Chondrocyte (in vitro differentiated cells): Measurements from ENCODE around the gene CCDC43. TPM values are rescaled to one million over a fixed set of nuclear protein-coding genes. Genes with fewer than 3 reads are reported as not detected.
"Not testable (repeated sequence)": the region's sequence is repeated elsewhere in the genome, so short reads cannot be mapped to it uniquely, and the experiment has no call there.

Experiments used
- DNase-seq: peaks from one replicate; pipeline ENCODE4 v3.0.0; 2021; ENCODE audit warnings: mixed read lengths, low spot score
- H3K27ac Mint-ChIP-seq: one replicate; pipeline ENCODE4 v1.8.0; 2021; ENCODE audit warnings: mild to moderate bottlenecking, moderate library complexity, mixed read lengths; ENCODE audit not compliant: unreplicated experiment
- H3K27me3 Mint-ChIP-seq: 2 replicates; pipeline ENCODE4 v1.8.0; 2021; ENCODE audit warnings: low read depth, mixed read lengths
- H3K36me3 Mint-ChIP-seq: 2 replicates; pipeline ENCODE4 v1.8.0; 2021; ENCODE audit warnings: low read depth, mixed read lengths
- H3K4me1 Mint-ChIP-seq: 2 replicates; pipeline ENCODE4 v1.8.0; 2021; ENCODE audit warnings: low read depth, mild to moderate bottlenecking, mixed read lengths
- H3K4me3 Mint-ChIP-seq: one replicate; pipeline ENCODE4 v1.8.0; 2021; ENCODE audit warnings: mild to moderate bottlenecking, moderate library complexity, mixed read lengths; ENCODE audit not compliant: unreplicated experiment
- H3K9me3 Mint-ChIP-seq: 2 replicates; pipeline ENCODE4 v1.8.0; 2021; ENCODE audit warnings: low read depth, mixed read lengths
- total RNA-seq: library from RNA; stranded (reverse); gene quantifications from 3 replicates; pipeline ENCODE4 v1.2.1, GENCODE V29; 2021
- TF ChIP-seq, protein P1 (sequence below): fragments of 200-600 bp; sonication (generic); IDR thresholded peaks from 2 replicates; pipeline ENCODE4 v1.5.0; 2021; ENCODE audit warnings: antibody characterized with exemption, mild to moderate bottlenecking, moderate library complexity

The CCDC43 gene
- total RNA-seq, 1 donor from 2014 or later = 15.9 TPM

DNA sequence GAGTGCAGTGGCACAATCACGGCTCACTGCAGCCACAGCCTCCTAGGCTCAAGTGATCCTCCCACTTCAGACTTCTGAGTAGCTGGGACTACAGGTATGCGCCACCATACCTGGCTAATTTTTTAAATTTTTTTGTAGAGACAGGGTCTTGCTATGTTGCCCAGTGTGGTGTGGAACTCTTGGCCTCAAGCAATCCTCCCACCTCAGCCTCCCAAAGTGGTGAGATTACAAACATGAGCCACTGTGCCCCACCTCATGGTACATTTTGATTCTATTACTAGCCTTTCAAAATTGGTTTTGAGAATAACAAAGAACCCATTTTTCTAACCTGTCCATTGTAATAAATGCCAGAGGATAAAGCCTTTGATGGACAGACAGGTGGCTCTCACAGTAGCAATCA lies 1.4 kb downstream of the CCDC43 start:
- H3K4me3 Mint-ChIP-seq = peak overlapping the region; percentile 97
- no peak overlapping the region for H3K27ac Mint-ChIP-seq
- H3K36me3 Mint-ChIP-seq = peaks cover 4% of the 10 kb centered on the region
- TF ChIP-seq, protein P1, sequence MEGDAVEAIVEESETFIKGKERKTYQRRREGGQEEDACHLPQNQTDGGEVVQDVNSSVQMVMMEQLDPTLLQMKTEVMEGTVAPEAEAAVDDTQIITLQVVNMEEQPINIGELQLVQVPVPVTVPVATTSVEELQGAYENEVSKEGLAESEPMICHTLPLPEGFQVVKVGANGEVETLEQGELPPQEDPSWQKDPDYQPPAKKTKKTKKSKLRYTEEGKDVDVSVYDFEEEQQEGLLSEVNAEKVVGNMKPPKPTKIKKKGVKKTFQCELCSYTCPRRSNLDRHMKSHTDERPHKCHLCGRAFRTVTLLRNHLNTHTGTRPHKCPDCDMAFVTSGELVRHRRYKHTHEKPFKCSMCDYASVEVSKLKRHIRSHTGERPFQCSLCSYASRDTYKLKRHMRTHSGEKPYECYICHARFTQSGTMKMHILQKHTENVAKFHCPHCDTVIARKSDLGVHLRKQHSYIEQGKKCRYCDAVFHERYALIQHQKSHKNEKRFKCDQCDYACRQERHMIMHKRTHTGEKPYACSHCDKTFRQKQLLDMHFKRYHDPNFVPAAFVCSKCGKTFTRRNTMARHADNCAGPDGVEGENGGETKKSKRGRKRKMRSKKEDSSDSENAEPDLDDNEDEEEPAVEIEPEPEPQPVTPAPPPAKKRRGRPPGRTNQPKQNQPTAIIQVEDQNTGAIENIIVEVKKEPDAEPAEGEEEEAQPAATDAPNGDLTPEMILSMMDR = no peak
- H3K27me3 Mint-ChIP-seq = no peaks in the 10 kb centered on the region
- no peaks in the 10 kb centered on the region for H3K9me3 Mint-ChIP-seq
- no peak for DNase-seq
- H3K4me1 Mint-ChIP-seq = peaks cover 21% of the 10 kb centered on the region

DNA sequence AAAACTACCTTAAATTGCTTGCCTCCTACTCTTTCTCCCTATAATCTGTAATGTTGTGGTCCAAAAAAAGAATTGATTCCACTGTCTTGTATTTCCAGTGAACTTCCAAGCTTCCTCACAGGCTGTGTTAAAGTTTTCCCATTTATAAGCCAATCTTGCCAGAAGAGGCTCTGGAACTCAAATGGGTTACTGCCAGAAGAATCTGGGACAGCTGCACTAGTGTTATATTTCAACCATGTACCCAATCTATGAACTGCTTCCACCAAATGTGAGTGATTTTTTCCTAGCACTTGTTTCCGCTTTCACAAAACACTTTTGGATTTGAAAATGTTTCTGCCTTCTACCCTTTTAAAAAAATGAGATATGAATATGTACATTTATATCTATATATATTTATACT lies 1.8 kb downstream of the CCDC43 start:
- DNase-seq = no peak
- Mint-ChIP-seq H3K4me3 (no peak overlapping the region), H3K4me1 (peaks cover 21% of the 10 kb centered on the region)

DNA sequence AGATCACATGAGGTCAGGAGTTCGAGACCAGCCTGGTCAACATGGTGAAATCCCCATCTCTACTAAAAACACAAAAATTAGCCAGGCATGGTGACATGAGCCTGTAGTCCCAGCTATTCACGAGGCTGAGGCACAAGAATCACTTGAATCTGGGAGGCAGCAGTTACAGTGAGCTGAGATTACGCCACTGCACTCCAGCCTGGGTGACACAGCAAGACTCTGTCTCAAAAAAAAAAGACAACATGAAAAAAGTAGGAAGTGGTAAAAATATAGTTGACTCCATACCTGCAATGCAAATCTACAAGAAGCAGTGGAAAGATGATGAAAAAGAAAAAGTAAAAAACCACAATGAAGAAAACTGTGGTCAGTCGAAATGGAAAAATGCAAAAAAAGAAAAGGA lies 6.3 kb downstream of the CCDC43 start:
- H3K27me3 Mint-ChIP-seq, H3K4me3 Mint-ChIP-seq, H3K4me1 Mint-ChIP-seq, H3K27ac Mint-ChIP-seq, DNase-seq, H3K9me3 Mint-ChIP-seq: not testable (repeated sequence)
- H3K36me3 Mint-ChIP-seq = peaks cover 14% of the 10 kb centered on the region

More for the DNA sequence above, 1.8 kb downstream of the CCDC43 start:
- H3K27ac Mint-ChIP-seq = no peak overlapping the region
- H3K36me3 Mint-ChIP-seq = peaks cover 4% of the 10 kb centered on the region
- H3K27me3 Mint-ChIP-seq = no peaks in the 10 kb centered on the region
- H3K9me3 Mint-ChIP-seq = no peaks in the 10 kb centered on the region
- TF ChIP-seq, protein P1 = no peak

DNA sequence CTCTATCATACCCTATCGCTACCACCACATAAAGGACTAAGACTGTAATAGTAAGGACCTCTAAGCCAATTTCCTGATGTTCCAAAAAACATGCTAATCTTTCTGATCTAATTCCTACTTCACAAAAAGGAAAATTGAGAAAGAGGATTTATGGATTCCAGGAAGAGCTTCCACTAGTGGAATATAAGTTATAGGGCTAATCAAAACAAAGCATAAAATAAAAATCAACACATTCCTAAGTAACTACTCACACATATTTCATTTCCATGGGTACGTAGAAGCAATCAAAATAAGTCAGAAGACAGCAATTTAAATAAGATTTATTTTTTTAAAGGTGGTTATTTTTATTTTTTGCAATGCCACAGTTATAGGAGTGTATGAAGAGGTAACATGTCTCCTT lies 12.4 kb downstream of the CCDC43 start:
- Mint-ChIP-seq H3K4me1 (peaks cover 23% of the 10 kb centered on the region), H3K36me3 (peaks cover 12% of the 10 kb centered on the region), H3K4me3 (no peak overlapping the region), H3K27me3 (no peaks in the 10 kb centered on the region), H3K9me3 (no peaks in the 10 kb centered on the region), H3K27ac (peak overlapping the region; percentile 78)
- TF ChIP-seq, protein P1 = no peak
- no peak for DNase-seq

DNA sequence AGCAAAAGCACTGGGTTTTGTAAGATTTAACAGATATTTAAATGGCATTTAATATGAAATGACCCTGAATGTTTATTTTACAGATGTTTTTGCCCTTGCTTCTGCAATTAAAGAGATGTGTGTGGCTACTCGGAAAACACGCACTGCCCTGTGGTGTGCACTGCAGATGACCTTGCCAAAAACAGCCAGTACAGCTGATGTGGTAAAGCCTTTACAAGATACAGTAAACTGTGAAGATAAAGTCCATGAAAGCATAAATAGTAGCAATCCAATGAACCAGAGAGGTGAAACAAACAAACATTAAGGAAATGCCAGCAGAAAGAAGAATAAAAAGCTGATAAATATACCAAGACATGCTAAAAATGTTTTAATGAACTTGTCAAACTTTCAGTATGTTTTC lies 15.7 kb downstream of the CCDC43 start:
- H3K27me3 Mint-ChIP-seq = no peaks in the 10 kb centered on the region
- no peak overlapping the region for H3K27ac Mint-ChIP-seq
- no peak overlapping the region for H3K4me3 Mint-ChIP-seq
- H3K36me3 Mint-ChIP-seq = peaks cover 2% of the 10 kb centered on the region
- TF ChIP-seq, protein P1 = no peak
- H3K9me3 Mint-ChIP-seq = no peaks in the 10 kb centered on the region
- H3K4me1 Mint-ChIP-seq = peaks cover 23% of the 10 kb centered on the region
- DNase-seq = no peak

DNA sequence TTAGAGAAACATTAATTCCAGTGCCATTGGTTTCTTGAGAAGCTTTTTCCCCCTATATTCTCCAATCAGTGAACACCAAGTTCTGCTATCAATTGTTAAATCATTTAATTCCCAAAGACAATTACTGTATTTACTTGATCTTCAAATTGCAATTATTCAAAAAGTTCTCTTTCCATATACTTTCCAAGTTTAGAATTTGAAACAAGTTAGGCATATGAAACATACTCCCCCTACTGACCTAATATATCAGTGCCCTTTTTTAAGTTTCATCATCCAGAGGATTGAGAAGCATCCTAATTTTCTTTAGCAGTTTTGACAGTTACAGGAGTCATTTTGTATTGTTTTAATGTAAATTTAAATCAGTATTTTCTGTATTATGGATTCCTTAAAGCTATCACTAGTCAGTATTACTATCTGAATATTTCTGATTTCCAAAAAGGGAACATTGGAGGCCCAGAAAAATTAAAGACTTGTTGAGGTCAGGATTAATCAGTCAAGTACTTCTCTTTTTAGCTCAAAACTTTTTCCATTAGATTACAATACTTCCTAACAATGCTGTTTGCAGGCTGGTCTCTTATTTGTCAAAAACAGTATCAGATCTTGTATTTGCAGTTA lies 17.0 kb downstream of the CCDC43 start:
- DNase-seq = no peak
- Mint-ChIP-seq H3K4me1 (peaks cover 15% of the 10 kb centered on the region), H3K27ac (peak overlapping the region; percentile 71), H3K27me3 (no peaks in the 10 kb centered on the region), H3K4me3 (no peak overlapping the region), H3K36me3 (no peaks in the 10 kb centered on the region), H3K9me3 (no peaks in the 10 kb centered on the region)
- TF ChIP-seq, protein P1 = peak; percentile 85
